K562 (cell line): ENCODE data around the gene NRARP. TPM values are rescaled to one million over a fixed set of nuclear protein-coding genes. Genes with fewer than 3 reads are reported as not detected.

Source experiments
- ATAC-seq: fragments of 200-7000 bp; cut with Tn5 transposase; 3 replicates; pipeline ENCODE4 v1.9.1; 2020; ENCODE audit warnings: moderate library complexity
- BruUV-seq: library from RNA; stranded (reverse); fragments of 400-500 nt; replicated peaks from 2 replicates; lab custom pipeline; 2021; lab: Mats Ljungman, UMichigan
- CTCF ChIA-PET: fragments of 300-600 bp; formaldehyde crosslinking; extraction: SDS; loops from one replicate; lab custom pipeline; 2021; ENCODE audit warnings: low intra/inter-chr PET ratio; lab: Yijun Ruan, JAX
- POLR2A ChIA-PET: fragments of 300-600, 350-650 bp; sonication (Branson Sonifier 250); formaldehyde crosslinking; extraction: SDS; loops from one replicate; lab custom pipeline; 2021; ENCODE audit warnings: antibody characterized with exemption, inconsistent platforms; lab: Yijun Ruan, JAX
- DNase-seq, 4 experiments: peaks; one replicate each; pipeline versions ENCODE4 v3.0.0 to v3.0.0-alpha.2; 2011 to 2018; ENCODE audit warnings: low spot score in 3 of 4, mixed read lengths in 3 of 4; ENCODE audit errors: extremely low read depth in 1 of 4
- FAIRE-seq: peaks from 2 replicates; lab custom pipeline; 2011; peaks lifted over from hg19 to GRCh38; lab: Jason Lieb, UNC
- H2AFZ ChIP-seq: 2 replicates; pipeline ENCODE4 v1.6.0; 2011; ENCODE audit warnings: low read depth, low read length, control low read depth, inconsistent platforms
- H3K27ac ChIP-seq: fragments of 200-600 bp; 3 replicates; pipeline ENCODE4 v1.8.0; 2011; ENCODE audit warnings: low read depth, mild to moderate bottlenecking, control low read depth, inconsistent platforms, low read length, moderate library complexity, mixed read lengths; ENCODE audit errors: extremely low read depth
- H3K27me3 ChIP-seq, 2 experiments: fragments of 300-600 bp in 1 of 2; 2 replicates in 1 of 2; 3 replicates in 1 of 2; pipeline versions ENCODE4 v1.6.0 to v1.8.0; 2011; ENCODE audit warnings: inconsistent platforms in 2 of 2, low read length in 2 of 2, mild to moderate bottlenecking in 1 of 2, mixed read lengths in 1 of 2, moderate library complexity in 1 of 2; ENCODE audit not compliant: control insufficient read depth in 2 of 2, insufficient read depth in 2 of 2
- H3K36me3 ChIP-seq: fragments of 300-600 bp; 3 replicates; pipeline ENCODE4 v1.8.0; 2011; ENCODE audit warnings: mild to moderate bottlenecking, low read length, inconsistent platforms; ENCODE audit not compliant: control insufficient read depth, insufficient read depth
- H3K4me1 ChIP-seq, 2 experiments: fragments of 200-600 bp in 1 of 2; replicated peaks in 1 of 2; 2 replicates in 1 of 2; 3 replicates in 1 of 2; pipeline versions ENCODE4 v1.5.1 to v1.8.0; 2011; ENCODE audit warnings: inconsistent platforms in 2 of 2, low read length in 2 of 2, mild to moderate bottlenecking in 1 of 2, mixed read lengths in 1 of 2, moderate library complexity in 1 of 2; ENCODE audit not compliant: control insufficient read depth in 2 of 2, insufficient read depth in 2 of 2
- H3K4me2 ChIP-seq: 2 replicates; pipeline ENCODE4 v1.6.1; 2011; ENCODE audit warnings: low read length, control low read depth, inconsistent platforms, mixed read lengths; ENCODE audit not compliant: insufficient read depth
- H3K4me3 ChIP-seq: fragments of 200-600 bp; sonication (generic), shearing (Covaris generic); 2 replicates; pipeline ENCODE4 v1.5.1; 2016; ENCODE audit warnings: control low read depth, inconsistent platforms
- H3K79me2 ChIP-seq: fragments of 200-600 bp; 3 replicates; pipeline ENCODE4 v1.8.0; 2011; ENCODE audit warnings: low read length, inconsistent platforms; ENCODE audit not compliant: control insufficient read depth, insufficient read depth
- H3K9ac ChIP-seq, 2 experiments: 2 replicates each; pipeline versions ENCODE4 v1.6.0 to v1.6.1; 2011; ENCODE audit warnings: low read depth in 2 of 2, low read length in 2 of 2, control low read depth in 1 of 2, inconsistent platforms in 1 of 2, mild to moderate bottlenecking in 1 of 2, mixed read lengths in 1 of 2; ENCODE audit not compliant: insufficient read depth in 1 of 2
- H3K9me1 ChIP-seq: one replicate; pipeline ENCODE4 v1.6.0; 2011; ENCODE audit warnings: inconsistent platforms, mild to moderate bottlenecking, low read length, moderate library complexity; ENCODE audit not compliant: control insufficient read depth, insufficient read depth
- H3K9me3 ChIP-seq: replicated peaks from 2 replicates; pipeline ENCODE4 v1.5.1; 2011; ENCODE audit warnings: low read depth, low read length, inconsistent platforms; ENCODE audit not compliant: control insufficient read depth, insufficient read depth
- H4K20me1 ChIP-seq: replicated peaks from 2 replicates; pipeline ENCODE4 v1.6.1; 2011; ENCODE audit warnings: low read length, inconsistent platforms, mixed read lengths; ENCODE audit not compliant: control insufficient read depth, insufficient read depth
- POLR2G ChIP-seq: fragments of 200-400 bp; formaldehyde crosslinking; IDR thresholded peaks from 2 replicates; pipeline ENCODE4 v1.6.1; 2017; ENCODE audit warnings: low read depth, mild to moderate bottlenecking, antibody characterized with exemption, low read length, moderate library complexity
- RAD51 ChIP-seq: fragments of 450-650 bp; IDR thresholded peaks from 2 replicates; pipeline ENCODE4 v1.7.1; 2016; ENCODE audit warnings: low read depth, mild to moderate bottlenecking, borderline replicate concordance
- TAF9B ChIP-seq: fragments of 450-650 bp; IDR thresholded peaks from 2 replicates; pipeline ENCODE4 v1.6.1; 2018; ENCODE audit warnings: mild to moderate bottlenecking; ENCODE audit not compliant: partially characterized antibody
- TAL1 ChIP-seq: fragments of 450-650 bp; IDR thresholded peaks from 2 replicates; pipeline ENCODE4 v1.6.1; 2016; ENCODE audit warnings: mild to moderate bottlenecking
- ZC3H8 ChIP-seq: fragments of 450-650 bp; IDR thresholded peaks from 2 replicates; pipeline ENCODE4 v1.6.1; 2017
- ZFX ChIP-seq: sonication (generic); formaldehyde crosslinking; IDR thresholded peaks from 2 replicates; pipeline ENCODE4 v1.8.0; 2022; ENCODE audit warnings: mild to moderate bottlenecking, missing genetic modification reagents, moderate library complexity
- WGBS: fragments of 100-300 bp; shearing (Covaris generic); methylation state at CpG from one replicate; pipeline ENCODE4 v1.1.6; 2016; ENCODE audit warnings: low coverage, mixed read lengths; ENCODE audit not compliant: insufficient coverage; ENCODE audit errors: missing lambda C conversion rate; 5-methylcytosine and 5-hydroxymethylcytosine counted together
- in situ Hi-C: fragments of 300-500 bp; cut with MboI; formaldehyde crosslinking; loops from 4 replicates; pipeline ENCODE4 v1.15.0; 2018; ENCODE audit warnings: inconsistent platforms, mixed read lengths
- intact Hi-C: fragments of 100-400 bp; cut with micrococcal nuclease; formaldehyde crosslinking; loops from 2 replicates; pipeline ENCODE4 v1.14.2; 2022
- polyA plus RNA-seq, 8 experiments: library from polyadenylated mRNA; depleted of rRNA in 4 of 8; stranded (reverse) in 5 of 8; unstranded in 3 of 8; fragments of >200 nt; fragmentation: Nextera tagmentation in 2 of 8; fragmentation: Illumina TruSeq in 1 of 8; extraction: Ambion mirVana in 2 of 8; extraction: Trizol in 1 of 8; gene quantifications; 2 replicates each; pipeline versions ENCODE4 v1.2.1 to v1.2.3, GENCODE V29; 2011 to 2014; ENCODE audit warnings: inconsistent platforms in 1 of 8, missing spikeins in 1 of 8
- total RNA-seq, 7 experiments: library from RNA; depleted of rRNA in 6 of 7; stranded (reverse); fragments of >200 nt in 6 of 7; fragmentation: Illumina TruSeq in 2 of 7; extraction: Trizol in 2 of 7; gene quantifications; 2 replicates each; pipeline versions ENCODE4 v1.2.1 to v1.2.3, GENCODE V29; 2011 to 2021; ENCODE audit warnings: low replicate concordance in 1 of 7

NRARP gene
- total and polyA plus RNA-seq, 9 of the 15 experiments (the other 6 are each of a cell fraction or from before 2014, with no cell fraction given) = 2.0 to 24.5 (median 7.2) TPM; not detected in 2

- in situ Hi-C loops = no loop called here
- POLR2A ChIA-PET = interaction anchor here (0.6 to 2.3 kb wide), 2 partner anchors 9 to 122 kb away, joined by 3 to 10 read pairs; partner anchors contain the start of gene NRARP
Observed at GRCh38 chr9:137311986-137312851, 10.1 kb upstream of the NRARP start.

More at GRCh38 chr9:137311986-137312851, 10.1 kb upstream of the NRARP start:
- no peak for FAIRE-seq
- WGBS = 43% methylated on average over 7 of the region's 28 CpGs
- Histone ChIP-seq H3K27me3 (no peaks in the 10 kb centered on the region), H2AFZ (no peak overlapping the region), H3K4me3 (no peak overlapping the region), H3K79me2 (no peaks in the 10 kb centered on the region), H3K9ac (peak overlapping the region in 1 of 2 experiments; percentile 78; a peak in 2 of 4 replicates), H3K9me3 (no peaks in the 10 kb centered on the region), H3K4me2 (no peak overlapping the region), H3K36me3 (no peaks in the 10 kb centered on the region), H3K27ac (no peak overlapping the region), H3K9me1 (no peaks in the 10 kb centered on the region), H4K20me1 (0 out of 2 replicates have a peak, but pooled peaks cover 5% of the 10 kb centered on the region), H3K4me1 (peaks cover 16 to 94% of the 10 kb centered on the region in 2 experiments)
- TF ChIP-seq ZC3H8 = no peak
- TF ChIP-seq RAD51 = no peak
- 0 out of 2 replicates have a peak, but pooled peaks have one; percentile 25 for TF ChIP-seq ZFX
- no peak for TF ChIP-seq TAL1
- TF ChIP-seq POLR2G = peak; percentile 11; the same call in 1 of the 2 replicates
- TF ChIP-seq TAF9B = no peak
- CTCF ChIA-PET = no interaction called here
- BruUV-seq = no TSS peak
- ATAC-seq = no peak
- peak in 2 of 4 experiments; percentile 7 to 9 for DNase-seq
- intact Hi-C loops = no loop called here
